Keratinocyte (primary cell): ENCODE results near the gene MX1. TPM values are rescaled to one million over a fixed set of nuclear protein-coding genes. Genes with fewer than 3 reads are reported as not detected.
A peak's percentile ranks its signal among the peaks of the same experiment; 100 is the strongest.

Experiments
- DNase-seq: peaks from one replicate; pipeline ENCODE4 v3.0.0-alpha.2; 2011; ENCODE audit warnings: low read depth, missing footprints, low spot score
- FAIRE-seq: peaks from 2 replicates; lab custom pipeline; 2011; peaks lifted over from hg19 to GRCh38; lab: Jason Lieb, UNC
- H2AFZ ChIP-seq: 2 replicates; pipeline ENCODE4 v1.6.0; 2012; ENCODE audit warnings: low read length, control low read depth, inconsistent platforms; ENCODE audit not compliant: control insufficient read depth
- H3K27ac ChIP-seq: 2 replicates; pipeline ENCODE4 v1.5.1; 2011; ENCODE audit warnings: low read length; ENCODE audit not compliant: control insufficient read depth, insufficient read depth
- H3K27me3 ChIP-seq: 3 replicates; pipeline ENCODE4 v1.6.0; 2011; ENCODE audit warnings: low read length; ENCODE audit not compliant: control insufficient read depth, insufficient read depth; ENCODE audit errors: extremely low read depth
- H3K36me3 ChIP-seq, 2 experiments: 2 replicates in 1 of 2; 3 replicates in 1 of 2; pipeline ENCODE4 v1.5.1; 2011; ENCODE audit warnings: low read length in 2 of 2, mild to moderate bottlenecking in 1 of 2; ENCODE audit not compliant: control insufficient read depth in 2 of 2, insufficient read depth in 2 of 2; ENCODE audit errors: extremely low read depth in 1 of 2
- H3K4me1 ChIP-seq: 3 replicates; pipeline ENCODE4 v1.5.1; 2011; ENCODE audit warnings: low read length; ENCODE audit not compliant: control insufficient read depth, insufficient read depth; ENCODE audit errors: extremely low read depth
- H3K4me2 ChIP-seq: 3 replicates; pipeline ENCODE4 v1.6.0; 2011; ENCODE audit warnings: low read depth, low read length; ENCODE audit not compliant: control insufficient read depth, insufficient read depth; ENCODE audit errors: extremely low read depth
- H3K4me3 ChIP-seq, 3 experiments: fragments of 200-600 bp in 1 of 3; sonication (generic) in 1 of 3; 2 replicates in 2 of 3; 3 replicates in 1 of 3; pipeline ENCODE4 v1.5.1; 2011 to 2016; ENCODE audit warnings: low read length in 3 of 3, mild to moderate bottlenecking in 3 of 3, control low read depth in 2 of 3, inconsistent platforms in 1 of 3, low read depth in 1 of 3, mixed read lengths in 1 of 3, mixed run types in 1 of 3, moderate library complexity in 1 of 3; ENCODE audit not compliant: control insufficient read depth in 2 of 3, insufficient read depth in 2 of 3; ENCODE audit errors: extremely low read depth in 1 of 3
- H3K79me2 ChIP-seq: 2 replicates; pipeline ENCODE4 v1.6.0; 2012; ENCODE audit warnings: low read length; ENCODE audit not compliant: control insufficient read depth, insufficient read depth
- H3K9ac ChIP-seq: 3 replicates; pipeline ENCODE4 v1.6.0; 2011; ENCODE audit warnings: low read length; ENCODE audit not compliant: control insufficient read depth, insufficient read depth; ENCODE audit errors: extremely low read depth
- H3K9me1 ChIP-seq: 3 replicates; pipeline ENCODE4 v1.6.0; 2011; ENCODE audit warnings: low read length; ENCODE audit not compliant: control insufficient read depth, insufficient read depth; ENCODE audit errors: extremely low read depth
- H3K9me3 ChIP-seq: 2 replicates; pipeline ENCODE4 v1.5.1; 2012; ENCODE audit warnings: low read depth, low read length; ENCODE audit not compliant: control insufficient read depth
- H4K20me1 ChIP-seq: 3 replicates; pipeline ENCODE4 v1.6.0; 2011; ENCODE audit warnings: low read length; ENCODE audit not compliant: control insufficient read depth, insufficient read depth; ENCODE audit errors: extremely low read depth
- EZH2 ChIP-seq: IDR thresholded peaks from one replicate; pipeline ENCODE4 v1.6.1; 2012; ENCODE audit warnings: inconsistent platforms, mild to moderate bottlenecking, low read length, moderate library complexity
- dilution Hi-C: fragments of 300-500 bp; cut with MboI; formaldehyde crosslinking; loops from one replicate; pipeline ENCODE4 v1.7.0; 2020; ENCODE audit warnings: low sequenced_read_pairs; ENCODE audit not compliant: extremely low pct_ligation_motif_present
- polyA plus RNA-seq, 5 experiments: library from polyadenylated mRNA; depleted of rRNA in 3 of 5; stranded (reverse) in 3 of 5; stranded (forward) in 1 of 5; unstranded in 1 of 5; fragments of >200 nt; gene quantifications; 1 replicate in 1 of 5; 2 replicates in 3 of 5; 3 replicates in 1 of 5; pipeline versions ENCODE4 v1.2.1 to v1.2.3, GENCODE V29; 2011 to 2012; ENCODE audit warnings: missing spikeins in 2 of 5, low read depth in 1 of 5, low replicate concordance in 1 of 5
- TF ChIP-seq, protein P1 (sequence below), 3 experiments: IDR thresholded peaks in 1 of 3; conservative IDR thresholded peaks in 1 of 3; optimal IDR thresholded peaks in 1 of 3; 2 replicates in 2 of 3; 3 replicates in 1 of 3; pipeline versions ENCODE3 to v1.5.1; 2011; ENCODE audit warnings: low read length in 3 of 3, mild to moderate bottlenecking in 3 of 3, moderate library complexity in 2 of 3, control low read depth in 1 of 3, inconsistent platforms in 1 of 3; ENCODE audit not compliant: insufficient read depth in 2 of 3; ENCODE audit errors: extremely low read depth in 1 of 3

MX1 gene
- polyA plus RNA-seq, 1 donor (not counting 4 experiments of a cell fraction or from before 2014, with no cell fraction given), result 151 TPM

- dilution Hi-C loops, result no loop called here
- TF ChIP-seq EZH2, result no peak
Measured at GRCh38 chr21:41459884-41460534, 34.0 kb downstream of the MX1 start.

GRCh38 chr21:41460578-41461527 lies 34.8 kb downstream of the MX1 start:
- no peaks in the 10 kb centered on the region for H3K9me1 ChIP-seq
- no peaks in the 10 kb centered on the region for H3K79me2 ChIP-seq
- no peaks in the 10 kb centered on the region for H3K27me3 ChIP-seq
- H3K27ac ChIP-seq, result no peak overlapping the region
- FAIRE-seq (peak; percentile 71), DNase-seq (peak; percentile 25)
- H4K20me1 ChIP-seq, result no peaks in the 10 kb centered on the region
- H3K9ac ChIP-seq, result no peak overlapping the region
- peaks cover 2 to 24% of the 10 kb centered on the region in 2 experiments for H3K36me3 ChIP-seq
- no peak overlapping the region for H2AFZ ChIP-seq
- no peaks in the 10 kb centered on the region for H3K9me3 ChIP-seq
- H3K4me1 ChIP-seq, result peaks cover 4% of the 10 kb centered on the region
- H3K4me3 ChIP-seq, result no peak overlapping the region
- dilution Hi-C loops, result no loop called here
- TF ChIP-seq, protein P1, sequence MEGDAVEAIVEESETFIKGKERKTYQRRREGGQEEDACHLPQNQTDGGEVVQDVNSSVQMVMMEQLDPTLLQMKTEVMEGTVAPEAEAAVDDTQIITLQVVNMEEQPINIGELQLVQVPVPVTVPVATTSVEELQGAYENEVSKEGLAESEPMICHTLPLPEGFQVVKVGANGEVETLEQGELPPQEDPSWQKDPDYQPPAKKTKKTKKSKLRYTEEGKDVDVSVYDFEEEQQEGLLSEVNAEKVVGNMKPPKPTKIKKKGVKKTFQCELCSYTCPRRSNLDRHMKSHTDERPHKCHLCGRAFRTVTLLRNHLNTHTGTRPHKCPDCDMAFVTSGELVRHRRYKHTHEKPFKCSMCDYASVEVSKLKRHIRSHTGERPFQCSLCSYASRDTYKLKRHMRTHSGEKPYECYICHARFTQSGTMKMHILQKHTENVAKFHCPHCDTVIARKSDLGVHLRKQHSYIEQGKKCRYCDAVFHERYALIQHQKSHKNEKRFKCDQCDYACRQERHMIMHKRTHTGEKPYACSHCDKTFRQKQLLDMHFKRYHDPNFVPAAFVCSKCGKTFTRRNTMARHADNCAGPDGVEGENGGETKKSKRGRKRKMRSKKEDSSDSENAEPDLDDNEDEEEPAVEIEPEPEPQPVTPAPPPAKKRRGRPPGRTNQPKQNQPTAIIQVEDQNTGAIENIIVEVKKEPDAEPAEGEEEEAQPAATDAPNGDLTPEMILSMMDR (optimal IDR thresholded peaks at IDR 0.05 in 1 of 3, IDR thresholded peaks at IDR 0.05 in 1 of 3, conservative IDR thresholded peaks at IDR 0.05 in 1 of 3; ENCODE audit: extremely low read depth in 1 of 3, insufficient read depth in 2 of 3, low read length in 3 of 3), result peak; percentile 75 to 90 (median 88)
- TF ChIP-seq EZH2, result no peak
- H3K4me2 ChIP-seq, result no peak overlapping the region

More at GRCh38 chr21:41459884-41460534, 34.0 kb downstream of the MX1 start:
- Histone ChIP-seq H3K36me3 (peaks cover 2 to 30% of the 10 kb centered on the region in 2 experiments), H2AFZ (no peak overlapping the region), H4K20me1 (no peaks in the 10 kb centered on the region), H3K79me2 (no peaks in the 10 kb centered on the region), H3K9ac (no peak overlapping the region), H3K27ac (no peak overlapping the region), H3K27me3 (no peaks in the 10 kb centered on the region), H3K4me3 (no peak overlapping the region), H3K4me1 (peaks cover 4% of the 10 kb centered on the region), H3K4me2 (no peak overlapping the region), H3K9me1 (no peaks in the 10 kb centered on the region), H3K9me3 (no peaks in the 10 kb centered on the region)
- FAIRE-seq (no peak), DNase-seq (no peak)
